Testis (tissue), 2 donors: Measurements from ENCODE around the gene GALNT9.

ENCODE experiments used
- POLR2A ChIP-seq: fragments of 450-650 bp; IDR thresholded peaks from one replicate; pipeline ENCODE4 v1.6.1; 2017; ENCODE audit warnings: antibody characterized with exemption, mild to moderate bottlenecking, moderate library complexity
- TF ChIP-seq, protein P1 (sequence below), 3 experiments: fragments of 450-650 bp in 2 of 3; fragments of 200-600 bp in 1 of 3; sonication (generic) in 1 of 3; IDR thresholded peaks; one replicate each; pipeline ENCODE4 v1.5.1; 2016 to 2019; ENCODE audit warnings: antibody characterized with exemption in 3 of 3, mild to moderate bottlenecking in 2 of 3, moderate library complexity in 1 of 3

DNA sequence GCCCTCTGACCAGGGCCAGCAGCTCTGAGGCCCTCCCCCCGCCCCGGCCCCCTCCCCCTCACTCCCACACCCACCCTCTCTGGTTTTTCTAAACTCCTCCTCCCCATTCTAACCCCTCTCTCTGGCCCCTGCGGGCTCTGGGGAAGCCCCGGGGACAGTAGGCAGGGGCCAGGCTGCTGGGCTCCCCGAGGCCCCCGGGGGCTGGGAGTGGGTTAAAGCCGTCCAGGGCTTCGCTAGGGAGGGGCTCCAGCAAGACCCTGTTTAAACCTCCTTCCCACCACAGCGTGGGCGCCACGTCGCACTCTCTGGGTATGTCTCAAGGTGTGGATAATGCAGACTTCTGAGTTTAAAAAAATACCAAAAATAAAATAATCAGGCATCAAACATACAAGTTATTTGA lies 51.4 kb downstream of the GALNT9 start:
- TF ChIP-seq, protein P1, sequence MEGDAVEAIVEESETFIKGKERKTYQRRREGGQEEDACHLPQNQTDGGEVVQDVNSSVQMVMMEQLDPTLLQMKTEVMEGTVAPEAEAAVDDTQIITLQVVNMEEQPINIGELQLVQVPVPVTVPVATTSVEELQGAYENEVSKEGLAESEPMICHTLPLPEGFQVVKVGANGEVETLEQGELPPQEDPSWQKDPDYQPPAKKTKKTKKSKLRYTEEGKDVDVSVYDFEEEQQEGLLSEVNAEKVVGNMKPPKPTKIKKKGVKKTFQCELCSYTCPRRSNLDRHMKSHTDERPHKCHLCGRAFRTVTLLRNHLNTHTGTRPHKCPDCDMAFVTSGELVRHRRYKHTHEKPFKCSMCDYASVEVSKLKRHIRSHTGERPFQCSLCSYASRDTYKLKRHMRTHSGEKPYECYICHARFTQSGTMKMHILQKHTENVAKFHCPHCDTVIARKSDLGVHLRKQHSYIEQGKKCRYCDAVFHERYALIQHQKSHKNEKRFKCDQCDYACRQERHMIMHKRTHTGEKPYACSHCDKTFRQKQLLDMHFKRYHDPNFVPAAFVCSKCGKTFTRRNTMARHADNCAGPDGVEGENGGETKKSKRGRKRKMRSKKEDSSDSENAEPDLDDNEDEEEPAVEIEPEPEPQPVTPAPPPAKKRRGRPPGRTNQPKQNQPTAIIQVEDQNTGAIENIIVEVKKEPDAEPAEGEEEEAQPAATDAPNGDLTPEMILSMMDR (IDR thresholded peaks at IDR 0.05) = no peak
- TF ChIP-seq POLR2A = no peak
